Measurements from ENCODE around the gene SPP2. TPM values are rescaled to one million over a fixed set of nuclear protein-coding genes. Genes with fewer than 3 reads are reported as not detected.

SPP2 gene
- total and polyA plus RNA-seq, 4 donors = 0.22 to 0.51 (median 0.44) TPM; not detected in 1

GRCh38 chr2:234061624-234062257 lies 11.2 kb downstream of the SPP2 start:
- Histone ChIP-seq H3K4me1 (ENCODE audit: control insufficient read depth, insufficient read depth, low read length) (no peaks in the 10 kb centered on the region), H3K9me3 (ENCODE audit: control insufficient read depth, insufficient read depth, low read length) (no peaks in the 10 kb centered on the region), H3K4me3 (ENCODE audit: low read depth, low read length) (no peak overlapping the region), H3K36me3 (ENCODE audit: control insufficient read depth, insufficient read depth, low read length) (no peaks in the 10 kb centered on the region), H3K27me3 (ENCODE audit: control insufficient read depth, insufficient read depth, low read length) (no peaks in the 10 kb centered on the region), H3K27ac (ENCODE audit: low read depth, low read length) (no peak overlapping the region)
- DNase-seq (ENCODE audit: low read depth in 4 of 6, low spot score in 6 of 6) = no peak
- 59% methylated on average over 4 of the region's 6 CpGs for WGBS (ENCODE audit: insufficient coverage)

- Histone ChIP-seq H3K27me3 (ENCODE audit: control insufficient read depth, insufficient read depth, low read length) (no peaks in the 10 kb centered on the region), H3K27ac (ENCODE audit: low read depth, low read length) (no peak overlapping the region), H3K4me3 (ENCODE audit: low read depth, low read length) (no peak overlapping the region), H3K4me1 (ENCODE audit: control insufficient read depth, insufficient read depth, low read length) (no peaks in the 10 kb centered on the region), H3K36me3 (ENCODE audit: control insufficient read depth, insufficient read depth, low read length) (no peaks in the 10 kb centered on the region), H3K9me3 (ENCODE audit: control insufficient read depth, insufficient read depth, low read length) (no peaks in the 10 kb centered on the region)
- no CpG with 5 or more reads among the region's 2 CpGs for WGBS (ENCODE audit: insufficient coverage)
- DNase-seq (ENCODE audit: low read depth in 4 of 6, low spot score in 6 of 6) = no peak
Measured at GRCh38 chr2:234066587-234066986, 16.1 kb downstream of the SPP2 start.

GRCh38 chr2:234071664-234072063 lies 21.2 kb downstream of the SPP2 start:
- no peaks in the 10 kb centered on the region for H3K9me3 ChIP-seq (ENCODE audit: control insufficient read depth, insufficient read depth, low read length)
- no peaks in the 10 kb centered on the region for H3K36me3 ChIP-seq (ENCODE audit: control insufficient read depth, insufficient read depth, low read length)
- no peak overlapping the region for H3K4me3 ChIP-seq (ENCODE audit: low read depth, low read length)
- WGBS (ENCODE audit: insufficient coverage) = 80% methylated on average over 2 of the region's 3 CpGs
- H3K27me3 ChIP-seq (ENCODE audit: control insufficient read depth, insufficient read depth, low read length) = no peaks in the 10 kb centered on the region
- no peak for DNase-seq (ENCODE audit: low read depth in 4 of 6, low spot score in 6 of 6)
- H3K4me1 ChIP-seq (ENCODE audit: control insufficient read depth, insufficient read depth, low read length) = peaks cover 4% of the 10 kb centered on the region
- H3K27ac ChIP-seq (ENCODE audit: low read depth, low read length) = no peak overlapping the region

- H3K9me3 ChIP-seq (ENCODE audit: control insufficient read depth, insufficient read depth, low read length) = no peaks in the 10 kb centered on the region
- no peak for DNase-seq (ENCODE audit: low read depth in 4 of 6, low spot score in 6 of 6)
- H3K27ac ChIP-seq (ENCODE audit: low read depth, low read length) = no peak overlapping the region
- no peak overlapping the region for H3K4me3 ChIP-seq (ENCODE audit: low read depth, low read length)
- H3K27me3 ChIP-seq (ENCODE audit: control insufficient read depth, insufficient read depth, low read length) = no peaks in the 10 kb centered on the region
- 100% methylated on average over 2 of the region's 4 CpGs for WGBS (ENCODE audit: insufficient coverage)
- H3K4me1 ChIP-seq (ENCODE audit: control insufficient read depth, insufficient read depth, low read length) = peaks cover 4% of the 10 kb centered on the region
- no peaks in the 10 kb centered on the region for H3K36me3 ChIP-seq (ENCODE audit: control insufficient read depth, insufficient read depth, low read length)
Measured at GRCh38 chr2:234072454-234072853, 22.0 kb downstream of the SPP2 start.

- Histone ChIP-seq H3K4me1 (ENCODE audit: control insufficient read depth, insufficient read depth, low read length) (peaks cover 4% of the 10 kb centered on the region), H3K27ac (ENCODE audit: low read depth, low read length) (no peak overlapping the region), H3K9me3 (ENCODE audit: control insufficient read depth, insufficient read depth, low read length) (no peaks in the 10 kb centered on the region), H3K27me3 (ENCODE audit: control insufficient read depth, insufficient read depth, low read length) (no peaks in the 10 kb centered on the region), H3K4me3 (ENCODE audit: low read depth, low read length) (no peak overlapping the region), H3K36me3 (ENCODE audit: control insufficient read depth, insufficient read depth, low read length) (no peaks in the 10 kb centered on the region)
- DNase-seq (ENCODE audit: low read depth in 4 of 6, low spot score in 6 of 6) = no peak
- 61% methylated on average over 11 of the region's 13 CpGs for WGBS (ENCODE audit: insufficient coverage)
Measured at GRCh38 chr2:234074751-234075517, 24.4 kb downstream of the SPP2 start.

- H3K27me3 ChIP-seq (ENCODE audit: control insufficient read depth, insufficient read depth, low read length) = no peaks in the 10 kb centered on the region
- no peak for DNase-seq (ENCODE audit: low read depth in 4 of 6, low spot score in 6 of 6)
- no peaks in the 10 kb centered on the region for H3K36me3 ChIP-seq (ENCODE audit: control insufficient read depth, insufficient read depth, low read length)
- no peak overlapping the region for H3K4me3 ChIP-seq (ENCODE audit: low read depth, low read length)
- peaks cover 4% of the 10 kb centered on the region for H3K4me1 ChIP-seq (ENCODE audit: control insufficient read depth, insufficient read depth, low read length)
- no peak overlapping the region for H3K27ac ChIP-seq (ENCODE audit: low read depth, low read length)
- 69% methylated on average over 4 of the region's 4 CpGs for WGBS (ENCODE audit: insufficient coverage)
- H3K9me3 ChIP-seq (ENCODE audit: control insufficient read depth, insufficient read depth, low read length) = no peaks in the 10 kb centered on the region
Measured at GRCh38 chr2:234075518-234075915, 25.0 kb downstream of the SPP2 start.

- H3K4me1 ChIP-seq (ENCODE audit: control insufficient read depth, insufficient read depth, low read length) = peaks cover 4% of the 10 kb centered on the region
- no peaks in the 10 kb centered on the region for H3K27me3 ChIP-seq (ENCODE audit: control insufficient read depth, insufficient read depth, low read length)
- H3K27ac ChIP-seq (ENCODE audit: low read depth, low read length) = no peak overlapping the region
- 79% methylated on average over 7 of the region's 8 CpGs for WGBS (ENCODE audit: insufficient coverage)
- no peaks in the 10 kb centered on the region for H3K9me3 ChIP-seq (ENCODE audit: control insufficient read depth, insufficient read depth, low read length)
- DNase-seq (ENCODE audit: low read depth in 4 of 6, low spot score in 6 of 6) = no peak
- H3K4me3 ChIP-seq (ENCODE audit: low read depth, low read length) = no peak overlapping the region
- H3K36me3 ChIP-seq (ENCODE audit: control insufficient read depth, insufficient read depth, low read length) = no peaks in the 10 kb centered on the region
Measured at GRCh38 chr2:234075947-234076346, 25.4 kb downstream of the SPP2 start.

- H3K4me1 ChIP-seq (ENCODE audit: control insufficient read depth, insufficient read depth, low read length) = peaks cover 4% of the 10 kb centered on the region
- WGBS (ENCODE audit: insufficient coverage) = no CpG with 5 or more reads among the region's 3 CpGs
Measured at GRCh38 chr2:234076451-234076850, 25.9 kb downstream of the SPP2 start.

GRCh38 chr2:234078129-234078528 lies 27.6 kb downstream of the SPP2 start:
- H3K4me1 ChIP-seq (ENCODE audit: control insufficient read depth, insufficient read depth, low read length) = peaks cover 4% of the 10 kb centered on the region
- no CpG with 5 or more reads among the region's 2 CpGs for WGBS (ENCODE audit: insufficient coverage)
- H3K36me3 ChIP-seq (ENCODE audit: control insufficient read depth, insufficient read depth, low read length) = no peaks in the 10 kb centered on the region
- DNase-seq (ENCODE audit: low read depth in 4 of 6, low spot score in 6 of 6) = no peak
- no peaks in the 10 kb centered on the region for H3K9me3 ChIP-seq (ENCODE audit: control insufficient read depth, insufficient read depth, low read length)
- no peak overlapping the region for H3K27ac ChIP-seq (ENCODE audit: low read depth, low read length)
- no peak overlapping the region for H3K4me3 ChIP-seq (ENCODE audit: low read depth, low read length)
- no peaks in the 10 kb centered on the region for H3K27me3 ChIP-seq (ENCODE audit: control insufficient read depth, insufficient read depth, low read length)

More at GRCh38 chr2:234076451-234076850, 25.9 kb downstream of the SPP2 start:
- no peaks in the 10 kb centered on the region for H3K9me3 ChIP-seq (ENCODE audit: control insufficient read depth, insufficient read depth, low read length)
- no peak overlapping the region for H3K27ac ChIP-seq (ENCODE audit: low read depth, low read length)
- H3K27me3 ChIP-seq (ENCODE audit: control insufficient read depth, insufficient read depth, low read length) = no peaks in the 10 kb centered on the region
- H3K4me3 ChIP-seq (ENCODE audit: low read depth, low read length) = no peak overlapping the region
- DNase-seq (ENCODE audit: low read depth in 4 of 6, low spot score in 6 of 6) = no peak
- H3K36me3 ChIP-seq (ENCODE audit: control insufficient read depth, insufficient read depth, low read length) = no peaks in the 10 kb centered on the region

Measured in spinal cord (tissue), 10 donors.